HG02852 (cell line): ENCODE results near the gene DAW1.
A peak's percentile ranks its signal among the peaks of the same experiment; 100 is the strongest.
"Not testable (repeated sequence)": the region's sequence is repeated elsewhere in the genome, so short reads cannot be mapped to it uniquely, and the experiment has no call there.

Source experiments
- ATAC-seq: cut with Tn5 transposase; IDR thresholded peaks from one replicate; pipeline ENCODE4 v1.9.1; 2021; ENCODE audit warnings: mild to moderate bottlenecking, moderate library complexity; ENCODE audit not compliant: unreplicated experiment

DAW1 gene

GRCh38 chr2:227908266-227909054, 37.0 kb downstream of the DAW1 start:
- no peak for ATAC-seq

- no peak for ATAC-seq
These were observed 42.9 kb downstream of the DAW1 start for GRCh38 chr2:227914362-227914761.

- ATAC-seq, result no peak
These were observed 50.2 kb downstream of the DAW1 start for GRCh38 chr2:227921648-227922047.

GRCh38 chr2:227932001-227932400, 60.6 kb downstream of the DAW1 start:
- ATAC-seq, result no peak

- ATAC-seq, result no peak
These were observed 61.0 kb downstream of the DAW1 start for GRCh38 chr2:227932403-227932802.

- ATAC-seq, result no peak
These were observed 62.5 kb downstream of the DAW1 start for GRCh38 chr2:227933884-227934283.

- not testable (repeated sequence) for ATAC-seq
These were observed 64.8 kb downstream of the DAW1 start for GRCh38 chr2:227936249-227936648.

- ATAC-seq, result no peak
These were observed 68.0 kb downstream of the DAW1 start for GRCh38 chr2:227939271-227940027.

GRCh38 chr2:227942021-227942420, 70.6 kb downstream of the DAW1 start:
- peak; percentile 80 for ATAC-seq

GRCh38 chr2:227942965-227943364, 71.5 kb downstream of the DAW1 start:
- ATAC-seq, result no peak

GRCh38 chr2:227960317-227960716, 88.9 kb downstream of the DAW1 start:
- ATAC-seq, result no peak

GRCh38 chr2:227971619-227972230, 100.3 kb downstream of the DAW1 start:
- no peak for ATAC-seq

GRCh38 chr2:227973241-227973640, 101.8 kb downstream of the DAW1 start:
- ATAC-seq, result no peak
